WI38 (cell line): ENCODE results near the gene ARHGEF3.

Source experiments
- H3K4me3 ChIP-seq: 2 replicates; pipeline ENCODE4 v1.5.1; 2011; ENCODE audit warnings: low read depth, mild to moderate bottlenecking, control low read depth, low read length
- CTCF ChIP-seq: IDR thresholded peaks from 2 replicates; pipeline ENCODE4 v1.5.1; 2012; ENCODE audit warnings: low read depth, mild to moderate bottlenecking, control low read depth, low read length

Gene ARHGEF3

DNA sequence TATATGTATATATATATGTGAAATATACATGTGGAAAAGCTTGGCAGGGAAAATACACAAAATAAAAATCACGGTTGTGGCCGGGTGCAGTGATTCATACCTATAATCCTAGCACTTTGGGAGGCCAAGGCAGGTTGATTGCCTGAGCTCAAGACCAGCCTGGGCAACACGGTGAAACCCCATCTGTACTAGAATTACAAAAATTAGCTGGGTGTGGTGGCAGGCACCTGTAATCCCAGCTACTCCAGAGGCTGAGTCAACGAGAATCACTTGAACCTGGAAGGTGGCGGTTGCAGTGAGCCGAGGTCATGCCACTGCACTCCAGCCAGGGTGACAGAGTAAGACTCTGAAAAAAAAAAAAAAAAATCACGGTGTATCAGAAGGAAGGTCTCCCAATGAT, 20.8 kb upstream of the ARHGEF3 start:
- no peak overlapping the region for H3K4me3 ChIP-seq
- no peak for TF ChIP-seq CTCF

DNA sequence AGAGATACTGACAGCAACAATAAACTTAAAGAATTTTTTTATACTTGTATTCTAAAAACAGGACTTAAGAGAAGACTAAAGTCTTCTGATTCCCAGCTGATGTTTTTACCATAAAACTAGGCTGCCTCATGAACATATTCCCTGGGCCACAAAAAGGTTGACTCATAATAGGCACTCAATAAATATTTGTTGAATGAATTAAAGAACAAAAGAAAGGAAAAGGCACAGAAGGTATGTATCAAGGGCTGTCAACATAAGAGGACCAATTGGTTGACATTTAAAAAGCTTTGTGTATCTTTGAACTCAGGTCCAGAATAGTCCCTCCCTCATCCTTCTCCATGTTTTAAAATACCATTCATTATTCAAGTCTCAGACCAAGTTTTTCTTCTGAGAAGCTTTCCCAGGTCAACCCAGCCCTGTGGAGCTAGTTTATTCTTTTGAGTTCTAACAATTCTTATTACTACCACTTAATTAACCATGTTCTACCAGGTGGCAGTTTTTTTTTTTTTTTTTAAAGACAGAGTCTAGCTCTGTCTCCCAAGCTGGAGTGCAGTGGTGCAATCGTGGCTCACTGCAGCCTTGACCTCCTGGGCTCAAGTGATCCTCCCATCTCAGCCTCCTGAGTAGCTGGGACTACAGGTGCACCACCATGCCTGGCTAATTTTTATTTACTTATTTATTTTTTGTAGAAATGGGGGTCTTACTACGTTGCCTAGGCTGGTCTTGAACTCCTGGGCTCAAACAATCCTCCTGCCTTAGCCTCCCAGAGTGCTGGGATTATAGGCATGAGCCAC, 17.5 kb upstream of the ARHGEF3 start:
- no peak overlapping the region for H3K4me3 ChIP-seq
- TF ChIP-seq CTCF = no peak

GRCh38 chr3:56818156-56818985, 16.6 kb upstream of the ARHGEF3 start:
- no peak overlapping the region for H3K4me3 ChIP-seq
- no peak for TF ChIP-seq CTCF

DNA sequence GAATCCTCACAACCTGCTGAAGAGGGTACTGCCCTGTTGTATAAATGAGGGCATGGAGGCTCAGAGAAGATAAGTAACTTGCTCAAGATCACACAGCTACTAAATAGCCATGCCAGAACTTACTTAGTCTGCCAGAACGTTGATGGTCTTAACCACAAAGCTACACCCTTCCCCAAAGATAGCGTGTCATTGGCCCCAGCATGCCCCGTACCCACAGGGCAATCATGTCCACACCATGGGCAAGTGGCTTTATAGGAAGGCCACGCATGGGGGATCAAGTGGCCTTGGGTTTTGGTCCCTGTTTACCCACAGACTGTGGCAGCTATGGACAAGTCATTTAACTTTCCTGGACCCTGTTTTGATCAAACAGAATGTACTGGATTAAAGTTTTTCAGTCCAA, 15.9 kb upstream of the ARHGEF3 start:
- TF ChIP-seq CTCF = no peak
- no peak overlapping the region for H3K4me3 ChIP-seq

- H3K4me3 ChIP-seq = no peak overlapping the region
- no peak for TF ChIP-seq CTCF
These were observed 14.3 kb upstream of the ARHGEF3 start for GRCh38 chr3:56816061-56816460.

DNA sequence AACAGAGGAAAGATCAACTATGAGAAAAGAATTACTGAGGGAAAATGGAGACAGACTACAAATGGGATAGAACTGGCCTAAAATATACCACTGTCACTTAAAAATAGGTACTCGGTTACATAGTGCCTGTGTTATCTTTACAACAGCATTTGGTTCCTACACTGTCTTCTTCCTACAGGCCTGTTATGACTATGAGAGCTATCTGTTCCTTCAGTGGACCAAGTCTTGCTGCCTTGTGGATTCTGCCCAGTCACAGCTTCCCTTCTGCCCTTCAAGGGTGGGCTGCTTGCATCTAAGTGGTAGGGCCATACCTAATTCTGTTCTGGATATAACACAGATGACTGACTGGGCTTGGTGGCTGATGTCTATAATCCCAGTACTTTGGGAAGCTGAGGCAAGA, 13.8 kb upstream of the ARHGEF3 start:
- no peak for TF ChIP-seq CTCF
- H3K4me3 ChIP-seq = no peak overlapping the region

DNA sequence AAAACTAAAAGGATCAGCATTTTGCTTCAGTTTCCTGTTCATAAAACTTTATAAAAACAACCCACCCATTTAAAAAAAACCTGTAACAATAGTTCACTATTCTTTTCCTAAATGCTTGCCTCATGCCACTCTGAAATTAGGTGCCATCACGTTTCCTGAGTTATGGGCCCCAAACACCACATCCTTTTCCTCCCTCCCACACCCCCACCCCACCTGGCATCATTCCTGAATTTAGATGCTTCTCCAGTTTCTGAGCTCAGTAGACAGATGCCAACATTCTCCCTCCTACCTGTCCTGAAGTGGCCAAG, 11.9 kb upstream of the ARHGEF3 start:
- no peak for TF ChIP-seq CTCF
- no peak overlapping the region for H3K4me3 ChIP-seq
